Neural progenitor cell (in vitro differentiated cells): ENCODE measurements around the gene DOCK7. TPM values are rescaled to one million over a fixed set of nuclear protein-coding genes. Genes with fewer than 3 reads are reported as not detected.

ENCODE experiments used
- DNase-seq: peaks from one replicate; pipeline ENCODE4 v3.0.0-alpha.2; 2016; ENCODE audit warnings: low spot score
- H2AFZ ChIP-seq: fragments of 200-600 bp; sonication (generic); replicated peaks from 2 replicates; pipeline ENCODE4 v1.6.1; 2016; ENCODE audit warnings: antibody characterized with exemption
- H3F3A ChIP-seq: fragments of 200-600 bp; sonication (generic); 2 replicates; pipeline ENCODE4 v1.6.1; 2016; ENCODE audit warnings: antibody characterized with exemption, low read depth
- H3K27ac ChIP-seq: fragments of 200-600 bp; sonication (generic); 2 replicates; pipeline ENCODE4 v1.5.1; 2016; ENCODE audit warnings: mild to moderate bottlenecking
- H3K27me3 ChIP-seq: fragments of 200-600 bp; sonication (generic); 2 replicates; pipeline ENCODE4 v1.6.1; 2016; ENCODE audit warnings: mild to moderate bottlenecking, moderate library complexity
- H3K36me3 ChIP-seq: fragments of 200-600 bp; sonication (generic); 2 replicates; pipeline ENCODE4 v1.5.1; 2016
- H3K4me1 ChIP-seq: fragments of 200-600 bp; sonication (generic); 2 replicates; pipeline ENCODE4 v1.6.1; 2016; ENCODE audit warnings: mixed run types
- H3K4me2 ChIP-seq: fragments of 200-600 bp; sonication (generic); 2 replicates; pipeline ENCODE4 v1.6.1; 2016
- H3K4me3 ChIP-seq: fragments of 200-600 bp; sonication (generic); 2 replicates; pipeline ENCODE4 v1.5.1; 2016
- H3K79me2 ChIP-seq: fragments of 200-600 bp; sonication (generic); 2 replicates; pipeline ENCODE4 v1.6.1; 2016; ENCODE audit warnings: low read depth
- H3K9ac ChIP-seq: fragments of 200-600 bp; sonication (generic); 2 replicates; pipeline ENCODE4 v1.6.1; 2016
- H3K9me3 ChIP-seq: fragments of 200-600 bp; sonication (generic); 2 replicates; pipeline ENCODE4 v1.5.1; 2016; ENCODE audit warnings: low read depth
- H4K20me1 ChIP-seq: fragments of 200-600 bp; sonication (generic); 2 replicates; pipeline ENCODE4 v1.6.1; 2016; ENCODE audit warnings: low read depth
- H3K27ac Mint-ChIP-seq: 3 replicates; pipeline ENCODE4 v1.8.0; 2021; ENCODE audit warnings: mixed read lengths
- H3K27me3 Mint-ChIP-seq: 2 replicates; pipeline ENCODE4 v1.8.0; 2022; ENCODE audit warnings: low read depth, mild to moderate bottlenecking, inconsistent platforms, moderate library complexity, mixed read lengths; ENCODE audit not compliant: insufficient read depth
- H3K36me3 Mint-ChIP-seq: 3 replicates; pipeline ENCODE4 v1.8.0; 2021; ENCODE audit warnings: mixed read lengths
- H3K4me1 Mint-ChIP-seq: 3 replicates; pipeline ENCODE4 v1.8.0; 2021; ENCODE audit warnings: mixed read lengths
- H3K4me3 Mint-ChIP-seq: 3 replicates; pipeline ENCODE4 v1.8.0; 2021; ENCODE audit warnings: mild to moderate bottlenecking, moderate library complexity, mixed read lengths
- H3K9me3 Mint-ChIP-seq: 3 replicates; pipeline ENCODE4 v1.8.0; 2020; ENCODE audit warnings: mixed read lengths
- EZH2 ChIP-seq: fragments of 200-600 bp; sonication (generic); IDR thresholded peaks from 2 replicates; pipeline ENCODE4 v1.6.1; 2017; ENCODE audit warnings: antibody characterized with exemption, mild to moderate bottlenecking, moderate library complexity
- EZH2phosphoT487 ChIP-seq: fragments of 200-600 bp; sonication (generic); IDR thresholded peaks from 2 replicates; pipeline ENCODE4 v1.6.1; 2017; ENCODE audit warnings: antibody characterized with exemption
- total RNA-seq: library from RNA; depleted of rRNA; stranded (reverse); fragments of >200 nt; gene quantifications from 2 replicates; pipeline ENCODE4 v1.2.3, GENCODE V29; 2015; ENCODE audit warnings: low replicate concordance
- TF ChIP-seq, protein P1 (sequence below): fragments of 200-600 bp; sonication (generic); IDR thresholded peaks from 2 replicates; pipeline ENCODE4 v1.5.1; 2017; ENCODE audit warnings: antibody characterized with exemption, mild to moderate bottlenecking

The DOCK7 gene, protein sequence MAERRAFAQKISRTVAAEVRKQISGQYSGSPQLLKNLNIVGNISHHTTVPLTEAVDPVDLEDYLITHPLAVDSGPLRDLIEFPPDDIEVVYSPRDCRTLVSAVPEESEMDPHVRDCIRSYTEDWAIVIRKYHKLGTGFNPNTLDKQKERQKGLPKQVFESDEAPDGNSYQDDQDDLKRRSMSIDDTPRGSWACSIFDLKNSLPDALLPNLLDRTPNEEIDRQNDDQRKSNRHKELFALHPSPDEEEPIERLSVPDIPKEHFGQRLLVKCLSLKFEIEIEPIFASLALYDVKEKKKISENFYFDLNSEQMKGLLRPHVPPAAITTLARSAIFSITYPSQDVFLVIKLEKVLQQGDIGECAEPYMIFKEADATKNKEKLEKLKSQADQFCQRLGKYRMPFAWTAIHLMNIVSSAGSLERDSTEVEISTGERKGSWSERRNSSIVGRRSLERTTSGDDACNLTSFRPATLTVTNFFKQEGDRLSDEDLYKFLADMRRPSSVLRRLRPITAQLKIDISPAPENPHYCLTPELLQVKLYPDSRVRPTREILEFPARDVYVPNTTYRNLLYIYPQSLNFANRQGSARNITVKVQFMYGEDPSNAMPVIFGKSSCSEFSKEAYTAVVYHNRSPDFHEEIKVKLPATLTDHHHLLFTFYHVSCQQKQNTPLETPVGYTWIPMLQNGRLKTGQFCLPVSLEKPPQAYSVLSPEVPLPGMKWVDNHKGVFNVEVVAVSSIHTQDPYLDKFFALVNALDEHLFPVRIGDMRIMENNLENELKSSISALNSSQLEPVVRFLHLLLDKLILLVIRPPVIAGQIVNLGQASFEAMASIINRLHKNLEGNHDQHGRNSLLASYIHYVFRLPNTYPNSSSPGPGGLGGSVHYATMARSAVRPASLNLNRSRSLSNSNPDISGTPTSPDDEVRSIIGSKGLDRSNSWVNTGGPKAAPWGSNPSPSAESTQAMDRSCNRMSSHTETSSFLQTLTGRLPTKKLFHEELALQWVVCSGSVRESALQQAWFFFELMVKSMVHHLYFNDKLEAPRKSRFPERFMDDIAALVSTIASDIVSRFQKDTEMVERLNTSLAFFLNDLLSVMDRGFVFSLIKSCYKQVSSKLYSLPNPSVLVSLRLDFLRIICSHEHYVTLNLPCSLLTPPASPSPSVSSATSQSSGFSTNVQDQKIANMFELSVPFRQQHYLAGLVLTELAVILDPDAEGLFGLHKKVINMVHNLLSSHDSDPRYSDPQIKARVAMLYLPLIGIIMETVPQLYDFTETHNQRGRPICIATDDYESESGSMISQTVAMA (N-terminal part only)
- 71.9 and 92.7 TPM in 2 replicates for total RNA-seq

DNA sequence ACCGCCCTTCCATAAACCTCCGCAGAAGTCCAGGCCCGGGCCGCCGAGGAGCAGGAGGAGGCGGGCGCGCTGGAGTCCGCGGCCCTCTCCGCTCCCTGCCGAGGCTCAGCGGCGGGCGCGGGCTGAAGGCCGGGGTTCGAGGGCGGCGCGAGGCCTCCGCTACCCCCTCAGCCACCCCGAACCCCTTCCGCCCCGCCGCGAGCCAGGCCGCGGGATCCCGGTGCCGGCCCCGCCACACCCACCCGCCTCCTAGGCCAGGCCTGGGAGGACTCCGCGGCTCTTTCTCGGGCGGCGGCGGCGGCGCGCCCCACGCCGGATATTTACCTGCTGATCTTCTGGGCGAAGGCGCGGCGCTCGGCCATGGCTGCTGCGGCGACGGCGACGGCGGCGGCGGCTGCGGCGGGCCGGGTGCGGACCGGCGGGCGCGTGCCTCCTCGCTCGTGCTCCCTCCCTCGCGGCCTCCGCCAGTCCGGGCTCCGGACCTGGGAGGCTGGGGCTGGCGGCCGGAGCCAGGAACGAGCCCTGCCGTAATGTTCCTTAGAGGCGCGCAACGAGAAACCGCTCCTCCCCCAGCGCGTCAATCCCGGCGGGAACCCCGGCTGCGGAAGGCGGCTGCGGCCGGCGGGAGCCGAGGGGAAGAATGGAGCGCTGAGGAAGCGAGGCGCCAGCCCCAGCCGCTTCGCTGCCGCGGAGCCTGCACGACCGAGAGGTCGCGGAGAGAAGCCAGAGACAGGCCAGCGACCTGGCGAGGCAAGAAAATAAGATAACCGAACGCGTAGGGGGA is at the start of gene DOCK7:
TSS of gene DOCK7 (minus strand) at position 484 of the 784 bp plus-strand sequence. CDS start at position 362, 122 bp downstream.
- Histone ChIP-seq H3K4me1 (peaks cover 24% of the 10 kb centered on the region), H3K9ac (peak within 1 kb of the TSS; percentile 74)
- H3K27ac Mint-ChIP-seq = peak within 1 kb of the TSS; percentile 97

DNA sequence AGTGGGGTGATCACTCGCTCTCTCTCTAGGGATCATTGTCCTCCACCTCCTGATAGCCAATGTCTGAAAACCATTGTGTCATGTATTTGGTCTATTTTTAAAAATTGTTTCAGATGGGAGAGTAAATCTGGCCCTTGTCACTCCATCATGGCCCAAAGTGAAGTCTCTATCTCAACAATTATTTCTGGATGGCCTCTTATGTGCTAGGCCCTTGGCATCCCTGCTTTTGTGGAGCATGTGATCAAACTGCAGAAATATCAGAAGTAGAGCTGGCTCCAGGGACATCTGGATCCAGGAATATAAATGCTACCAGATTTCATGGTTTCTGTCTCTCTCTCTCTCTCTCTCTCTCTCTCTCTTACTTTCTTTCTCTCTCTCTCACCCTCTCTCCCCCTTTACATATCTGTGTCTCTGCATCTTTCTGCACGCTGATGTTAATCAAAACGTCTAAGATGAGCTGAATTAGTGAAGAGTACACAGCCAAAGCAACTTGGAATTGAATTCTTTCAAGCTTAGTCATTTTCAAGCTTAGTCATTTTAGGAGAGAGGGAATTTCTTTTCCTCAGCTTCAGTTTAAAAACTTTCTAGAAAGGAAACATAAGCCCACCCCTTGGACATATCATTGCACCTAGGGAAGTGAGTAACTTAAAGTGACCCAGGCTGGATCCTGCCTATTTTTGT is 47.4 kb upstream of the DOCK7 start:
- TF ChIP-seq, protein P1, sequence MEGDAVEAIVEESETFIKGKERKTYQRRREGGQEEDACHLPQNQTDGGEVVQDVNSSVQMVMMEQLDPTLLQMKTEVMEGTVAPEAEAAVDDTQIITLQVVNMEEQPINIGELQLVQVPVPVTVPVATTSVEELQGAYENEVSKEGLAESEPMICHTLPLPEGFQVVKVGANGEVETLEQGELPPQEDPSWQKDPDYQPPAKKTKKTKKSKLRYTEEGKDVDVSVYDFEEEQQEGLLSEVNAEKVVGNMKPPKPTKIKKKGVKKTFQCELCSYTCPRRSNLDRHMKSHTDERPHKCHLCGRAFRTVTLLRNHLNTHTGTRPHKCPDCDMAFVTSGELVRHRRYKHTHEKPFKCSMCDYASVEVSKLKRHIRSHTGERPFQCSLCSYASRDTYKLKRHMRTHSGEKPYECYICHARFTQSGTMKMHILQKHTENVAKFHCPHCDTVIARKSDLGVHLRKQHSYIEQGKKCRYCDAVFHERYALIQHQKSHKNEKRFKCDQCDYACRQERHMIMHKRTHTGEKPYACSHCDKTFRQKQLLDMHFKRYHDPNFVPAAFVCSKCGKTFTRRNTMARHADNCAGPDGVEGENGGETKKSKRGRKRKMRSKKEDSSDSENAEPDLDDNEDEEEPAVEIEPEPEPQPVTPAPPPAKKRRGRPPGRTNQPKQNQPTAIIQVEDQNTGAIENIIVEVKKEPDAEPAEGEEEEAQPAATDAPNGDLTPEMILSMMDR = no peak
- TF ChIP-seq EZH2phosphoT487 (no peak), EZH2 (no peak)
- H3K27ac Mint-ChIP-seq = no peak overlapping the region
- no peaks in the 10 kb centered on the region for H3K36me3 ChIP-seq
- peaks cover 2% of the 10 kb centered on the region for H3K27me3 Mint-ChIP-seq
- no peak overlapping the region for H2AFZ ChIP-seq
- no peaks in the 10 kb centered on the region for H3K27me3 ChIP-seq
- H3K9ac ChIP-seq = no peak overlapping the region
- no peak overlapping the region for H3K27ac ChIP-seq
- H3K9me3 Mint-ChIP-seq = peaks cover 5% of the 10 kb centered on the region
- H3K9me3 ChIP-seq = no peaks in the 10 kb centered on the region
- H3K36me3 Mint-ChIP-seq = peaks cover 7% of the 10 kb centered on the region
- no peak for DNase-seq
- H3K4me3 ChIP-seq = no peak overlapping the region
- no peak overlapping the region for H3K4me3 Mint-ChIP-seq
- H3F3A ChIP-seq = no peaks in the 10 kb centered on the region
- no peak overlapping the region for H3K4me2 ChIP-seq
- peaks cover 6% of the 10 kb centered on the region for H3K4me1 Mint-ChIP-seq
- H3K4me1 ChIP-seq = no peaks in the 10 kb centered on the region
- no peaks in the 10 kb centered on the region for H4K20me1 ChIP-seq
- no peaks in the 10 kb centered on the region for H3K79me2 ChIP-seq

More for the DNA sequence above, at the start of gene DOCK7:
- peaks cover 13% of the 10 kb centered on the region for H4K20me1 ChIP-seq
- peaks cover 67% of the 10 kb centered on the region for H3K79me2 ChIP-seq
- peaks cover 22% of the 10 kb centered on the region for H3F3A ChIP-seq
- peak within 1 kb of the TSS; percentile 86 for H3K27ac ChIP-seq
- Mint-ChIP-seq H3K4me3 (peak within 1 kb of the TSS; percentile 98), H3K36me3 (peaks cover 15% of the 10 kb centered on the region), H3K27me3 (peaks cover 8% of the 10 kb centered on the region), H3K4me1 (peaks cover 46% of the 10 kb centered on the region), H3K9me3 (peaks cover 1% of the 10 kb centered on the region)
- H2AFZ ChIP-seq = peak within 1 kb of the TSS; percentile 80
- peak within 1 kb of the TSS; percentile 84 for H3K4me2 ChIP-seq
- no peaks in the 10 kb centered on the region for H3K27me3 ChIP-seq
- no peaks in the 10 kb centered on the region for H3K36me3 ChIP-seq
- H3K9me3 ChIP-seq = no peaks in the 10 kb centered on the region
- peak; percentile 94 for DNase-seq
- H3K4me3 ChIP-seq = peak within 1 kb of the TSS; percentile 73
- TF ChIP-seq EZH2phosphoT487 (no peak), EZH2 (no peak)
- TF ChIP-seq, protein P1 = no peak
